Fibroblast of villous mesenchyme (primary cell): Measurements from ENCODE around the gene ATP8A2. TPM values are rescaled to one million over a fixed set of nuclear protein-coding genes. Genes with fewer than 3 reads are reported as not detected.

Experiments used
- DNase-seq: peaks from one replicate; pipeline ENCODE4 v3.0.0-alpha.2; 2010; ENCODE audit warnings: low read depth
- H3K4me3 ChIP-seq: 2 replicates; pipeline ENCODE4 v1.5.1; 2011; ENCODE audit warnings: low read depth, mild to moderate bottlenecking, low read length
- total RNA-seq: library from RNA; depleted of rRNA; stranded (reverse); fragments of >200 nt; gene quantifications from 2 replicates; pipeline ENCODE4 v1.2.3, GENCODE V29; 2012
- TF ChIP-seq, protein P1 (sequence below): IDR thresholded peaks from 2 replicates; pipeline ENCODE4 v1.5.1; 2012; ENCODE audit warnings: low read depth, mild to moderate bottlenecking, low read length; ENCODE audit not compliant: insufficient read depth

The ATP8A2 gene
- total RNA-seq, 1 donor = under 0.01 TPM

DNA sequence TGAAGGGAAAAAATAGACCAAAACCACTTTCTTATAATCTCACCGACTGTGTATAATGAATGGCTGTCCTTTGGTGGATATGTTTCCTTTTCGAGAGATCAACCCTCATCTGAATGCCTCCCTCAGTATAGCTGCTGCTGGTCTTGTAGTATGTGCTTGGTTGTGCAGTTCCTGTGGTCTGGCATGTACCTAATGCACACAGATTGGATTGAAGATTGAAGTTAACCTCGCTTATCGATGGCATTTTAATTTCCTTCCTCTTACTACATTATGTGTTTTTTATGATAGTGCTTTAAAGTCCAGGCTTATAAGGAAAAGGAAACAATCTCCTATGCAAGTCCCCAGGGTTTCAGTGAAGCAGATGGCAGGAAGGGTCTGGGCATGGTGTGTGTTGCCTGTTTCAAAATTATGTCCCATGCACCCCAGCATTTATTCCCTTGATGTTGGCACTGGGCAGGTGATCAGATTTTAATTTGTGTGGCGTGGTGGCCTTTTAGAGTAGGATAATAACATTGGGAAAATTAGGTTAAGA lies 346.0 kb downstream of the ATP8A2 start:
- DNase-seq = no peak
- TF ChIP-seq, protein P1, sequence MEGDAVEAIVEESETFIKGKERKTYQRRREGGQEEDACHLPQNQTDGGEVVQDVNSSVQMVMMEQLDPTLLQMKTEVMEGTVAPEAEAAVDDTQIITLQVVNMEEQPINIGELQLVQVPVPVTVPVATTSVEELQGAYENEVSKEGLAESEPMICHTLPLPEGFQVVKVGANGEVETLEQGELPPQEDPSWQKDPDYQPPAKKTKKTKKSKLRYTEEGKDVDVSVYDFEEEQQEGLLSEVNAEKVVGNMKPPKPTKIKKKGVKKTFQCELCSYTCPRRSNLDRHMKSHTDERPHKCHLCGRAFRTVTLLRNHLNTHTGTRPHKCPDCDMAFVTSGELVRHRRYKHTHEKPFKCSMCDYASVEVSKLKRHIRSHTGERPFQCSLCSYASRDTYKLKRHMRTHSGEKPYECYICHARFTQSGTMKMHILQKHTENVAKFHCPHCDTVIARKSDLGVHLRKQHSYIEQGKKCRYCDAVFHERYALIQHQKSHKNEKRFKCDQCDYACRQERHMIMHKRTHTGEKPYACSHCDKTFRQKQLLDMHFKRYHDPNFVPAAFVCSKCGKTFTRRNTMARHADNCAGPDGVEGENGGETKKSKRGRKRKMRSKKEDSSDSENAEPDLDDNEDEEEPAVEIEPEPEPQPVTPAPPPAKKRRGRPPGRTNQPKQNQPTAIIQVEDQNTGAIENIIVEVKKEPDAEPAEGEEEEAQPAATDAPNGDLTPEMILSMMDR = no peak
- H3K4me3 ChIP-seq = no peak overlapping the region

DNA sequence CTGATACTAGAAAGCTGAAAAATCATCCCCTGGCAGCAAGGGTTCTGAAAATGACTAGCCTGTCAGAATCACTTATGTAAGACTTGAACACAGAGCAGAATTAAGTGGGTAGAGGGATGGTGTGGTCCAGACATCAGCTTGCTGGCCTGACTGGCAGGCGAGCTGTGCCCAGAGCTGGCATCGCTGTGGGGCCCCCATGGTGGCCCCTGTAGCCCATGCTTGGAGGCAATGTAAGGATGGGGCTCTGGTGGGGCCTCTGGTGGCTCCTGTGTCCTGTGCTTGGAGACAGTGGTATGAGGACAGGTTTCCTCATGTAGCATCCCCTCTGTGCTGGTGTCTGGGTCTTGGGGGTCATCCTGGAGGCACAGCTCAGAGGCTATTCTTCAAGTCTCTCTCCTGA lies 347.9 kb downstream of the ATP8A2 start:
- TF ChIP-seq, protein P1 = no peak
- no peak for DNase-seq

DNA sequence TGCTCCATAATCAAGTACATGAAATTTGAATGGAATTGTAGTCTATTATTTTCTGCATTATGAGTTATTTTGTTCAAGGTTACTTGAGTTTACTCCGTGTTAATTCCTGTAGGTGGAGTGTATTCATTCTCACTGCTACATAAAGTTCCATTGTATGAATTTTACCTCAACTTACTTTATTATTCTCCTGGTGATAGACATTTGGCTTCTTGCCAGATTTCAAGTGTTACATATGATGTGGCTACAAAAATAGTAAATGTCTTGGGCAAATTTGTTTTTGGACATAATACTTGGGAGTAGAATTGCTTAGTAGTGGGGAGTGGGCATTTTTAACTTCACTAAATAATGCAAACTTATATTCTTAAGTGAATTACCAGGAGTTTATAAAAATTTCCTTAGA lies 351.1 kb downstream of the ATP8A2 start:
- no peak overlapping the region for H3K4me3 ChIP-seq
- DNase-seq = no peak
- TF ChIP-seq, protein P1 = no peak

More for the DNA sequence above, 347.9 kb downstream of the ATP8A2 start:
- no peak overlapping the region for H3K4me3 ChIP-seq

DNA sequence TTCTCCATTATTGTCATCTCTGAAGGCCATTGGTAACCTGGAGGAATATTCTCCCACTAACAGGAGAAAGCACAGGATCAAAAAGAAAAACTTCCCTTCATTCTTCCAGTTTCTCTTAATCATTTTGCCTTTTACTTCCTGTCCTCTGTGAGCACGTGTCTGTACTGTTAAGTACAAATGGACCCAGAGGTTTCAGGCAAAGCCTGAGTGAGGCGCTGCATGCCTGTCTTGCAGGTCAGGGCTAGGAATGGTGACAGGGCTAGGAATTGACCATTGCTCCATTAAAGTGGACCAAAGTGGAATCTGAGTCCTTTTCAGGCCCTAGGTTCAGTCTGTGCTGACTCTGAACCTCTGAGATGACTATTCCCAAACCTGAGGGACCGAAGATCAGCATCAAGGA lies 353.3 kb downstream of the ATP8A2 start:
- TF ChIP-seq, protein P1 = no peak
- DNase-seq = no peak
- no peak overlapping the region for H3K4me3 ChIP-seq

DNA sequence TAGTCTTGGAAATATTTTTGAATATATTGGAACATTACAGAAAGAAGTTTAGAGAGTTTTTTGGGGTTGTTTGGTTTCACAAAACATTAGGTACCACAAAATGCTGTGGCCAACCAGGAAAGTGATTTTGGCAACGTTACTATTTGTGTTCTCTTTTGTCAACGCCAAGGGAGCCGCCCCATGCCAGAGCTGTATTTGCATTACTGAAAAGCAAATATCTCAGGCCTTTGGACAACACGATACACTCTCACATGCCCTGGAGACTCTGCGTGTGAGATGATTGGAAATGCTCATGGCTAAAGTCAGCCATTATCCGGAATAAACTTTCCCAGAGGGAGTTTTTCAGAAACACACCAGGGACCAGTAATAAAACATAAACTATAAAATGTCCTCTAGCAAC lies 355.5 kb downstream of the ATP8A2 start:
- no peak overlapping the region for H3K4me3 ChIP-seq
- TF ChIP-seq, protein P1 = no peak
- no peak for DNase-seq

DNA sequence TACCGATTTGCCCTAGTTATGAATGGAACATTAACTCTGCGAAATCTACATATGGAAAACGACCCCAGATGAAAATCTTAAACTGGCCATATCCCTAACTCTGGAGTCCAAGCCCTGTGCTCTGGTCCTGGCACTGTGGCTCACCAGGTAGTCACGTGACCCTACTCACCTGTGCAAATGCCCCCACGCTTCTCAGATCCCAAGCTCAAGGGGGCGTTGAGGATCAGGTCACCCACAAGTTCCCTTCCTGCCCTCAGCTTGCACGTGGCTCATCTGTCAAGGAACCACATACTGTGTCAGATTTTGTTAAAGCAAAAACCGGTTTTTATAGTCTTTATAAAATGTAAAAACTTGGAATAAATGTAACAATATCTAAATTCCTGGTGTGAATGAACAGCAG lies 356.0 kb downstream of the ATP8A2 start:
- TF ChIP-seq, protein P1 = no peak
- no peak for DNase-seq
- H3K4me3 ChIP-seq = no peak overlapping the region

DNA sequence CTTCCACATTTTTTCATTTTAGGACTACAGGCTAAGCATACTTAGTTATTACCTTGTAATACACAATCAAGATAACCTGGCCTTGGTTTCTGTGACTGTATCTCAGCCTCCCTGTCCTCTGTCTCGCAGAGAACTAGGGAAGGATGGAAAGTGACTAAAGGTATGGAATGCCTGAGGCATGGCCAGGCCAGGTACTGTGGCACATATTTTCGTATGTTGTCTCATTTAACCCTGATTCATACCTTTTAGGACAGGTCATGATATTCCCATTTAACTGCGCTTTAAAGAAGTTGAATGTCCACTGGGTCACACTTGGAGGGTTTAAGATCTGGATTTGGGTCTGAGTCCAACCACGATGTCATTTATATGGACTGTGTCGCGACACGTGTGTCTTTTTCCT lies 357.4 kb downstream of the ATP8A2 start:
- TF ChIP-seq, protein P1 = no peak
- no peak for DNase-seq
- no peak overlapping the region for H3K4me3 ChIP-seq
